NCI-H1417 (cell line): ENCODE measurements around the gene LRSAM1.

ENCODE experiments used
- DNase-seq, 3 experiments: peaks; one replicate each; lab custom pipeline; 2025; lab: John Stamatoyannopoulos, UW

Gene LRSAM1

GRCh38 chr9:127550751-127551150, 99.4 kb downstream of the LRSAM1 start:
- DNase-seq = peak in 1 of 3 experiments; percentile 4
